GM12878 (cell line): Measurements from ENCODE around the gene BATF. TPM values are rescaled to one million over a fixed set of nuclear protein-coding genes. Genes with fewer than 3 reads are reported as not detected.
A peak's percentile ranks its signal among the peaks of the same experiment; 100 is the strongest.

Source experiments
- IRF4 ChIP-seq: IDR thresholded peaks from 2 replicates; pipeline ENCODE4 v1.6.1; 2011; ENCODE audit warnings: low read depth, low read length
- MTA2 ChIP-seq: fragments of 450-650 bp; IDR thresholded peaks from 2 replicates; pipeline ENCODE4 v1.6.1; 2016; ENCODE audit warnings: low read depth, mild to moderate bottlenecking, moderate library complexity
- MYC ChIP-seq: IDR thresholded peaks from 2 replicates; pipeline ENCODE4 v1.6.1; 2011; ENCODE audit warnings: mild to moderate bottlenecking, low read length, moderate library complexity, inconsistent platforms; ENCODE audit not compliant: insufficient read depth, insufficient replicate concordance, insufficient read length, severe bottlenecking
- NR2C2 ChIP-seq: IDR thresholded peaks from 2 replicates; pipeline ENCODE4 v1.6.1; 2011; ENCODE audit warnings: borderline replicate concordance, low read depth; ENCODE audit not compliant: control insufficient read depth, insufficient read length
- RBBP5 ChIP-seq: fragments of 200-600 bp; sonication (generic); conservative IDR thresholded peaks from 2 replicates; pipeline ENCODE4 v1.6.1; 2016
- TARDBP ChIP-seq: IDR thresholded peaks from 2 replicates; pipeline ENCODE4 v1.6.1; 2016; ENCODE audit warnings: borderline replicate concordance
- YY1 ChIP-seq: IDR thresholded peaks from 2 replicates; pipeline ENCODE4 v1.6.1; 2011; ENCODE audit warnings: low read depth, mild to moderate bottlenecking, low read length
- ZBTB4 ChIP-seq: fragments of 450-650 bp; formaldehyde crosslinking; IDR thresholded peaks from 2 replicates; pipeline ENCODE4 v1.4.0; 2022; ENCODE audit warnings: mild to moderate bottlenecking, moderate library complexity
- ZNF592 ChIP-seq: fragments of 450-650 bp; IDR thresholded peaks from 2 replicates; pipeline ENCODE4 v1.6.1; 2017; ENCODE audit warnings: mild to moderate bottlenecking, moderate library complexity
- polyA plus RNA-seq, 11 experiments: library from polyadenylated mRNA; depleted of rRNA in 4 of 11; unstranded in 6 of 11; stranded (reverse) in 5 of 11; fragments of >200 nt; fragmentation: Nextera tagmentation in 4 of 11; fragmentation: Illumina TruSeq in 1 of 11; extraction: Ambion mirVana in 4 of 11; extraction: Trizol in 1 of 11; gene quantifications; 1 replicate in 1 of 11; 2 replicates in 10 of 11; pipeline versions ENCODE4 v1.2.1 to v1.2.3, GENCODE V29; 2011 to 2016; ENCODE audit warnings: inconsistent platforms in 2 of 11, missing spikeins in 2 of 11, low read depth in 1 of 11
- total RNA-seq, 4 experiments: library from RNA; depleted of rRNA in 3 of 4; stranded (reverse); fragments of >200 nt in 3 of 4; fragmentation: Illumina TruSeq in 1 of 4; extraction: Trizol in 1 of 4; gene quantifications; 2 replicates each; pipeline versions ENCODE4 v1.2.1 to v1.2.3, GENCODE V29; 2013 to 2021
- TF ChIP-seq, protein P1 (sequence below): IDR thresholded peaks from 2 replicates; pipeline ENCODE4 v1.6.1; 2012; ENCODE audit warnings: low read length, inconsistent platforms
- TF ChIP-seq, protein P2 (sequence below): IDR thresholded peaks from 2 replicates; pipeline ENCODE4 v1.6.1; 2011; ENCODE audit warnings: low read depth, mild to moderate bottlenecking, low read length, moderate library complexity, borderline replicate concordance; ENCODE audit errors: extremely low read depth
- TF ChIP-seq, protein P3 (sequence below): IDR thresholded peaks from 2 replicates; pipeline ENCODE4 v1.6.1; 2012; ENCODE audit warnings: low read depth, low read length, improper control_type of control experiment

Gene BATF
- total and polyA plus RNA-seq, 10 of the 15 experiments (the other 5 are each of a cell fraction or from before 2014, with no cell fraction given), result 10.0 to 154 (median 103) TPM

DNA sequence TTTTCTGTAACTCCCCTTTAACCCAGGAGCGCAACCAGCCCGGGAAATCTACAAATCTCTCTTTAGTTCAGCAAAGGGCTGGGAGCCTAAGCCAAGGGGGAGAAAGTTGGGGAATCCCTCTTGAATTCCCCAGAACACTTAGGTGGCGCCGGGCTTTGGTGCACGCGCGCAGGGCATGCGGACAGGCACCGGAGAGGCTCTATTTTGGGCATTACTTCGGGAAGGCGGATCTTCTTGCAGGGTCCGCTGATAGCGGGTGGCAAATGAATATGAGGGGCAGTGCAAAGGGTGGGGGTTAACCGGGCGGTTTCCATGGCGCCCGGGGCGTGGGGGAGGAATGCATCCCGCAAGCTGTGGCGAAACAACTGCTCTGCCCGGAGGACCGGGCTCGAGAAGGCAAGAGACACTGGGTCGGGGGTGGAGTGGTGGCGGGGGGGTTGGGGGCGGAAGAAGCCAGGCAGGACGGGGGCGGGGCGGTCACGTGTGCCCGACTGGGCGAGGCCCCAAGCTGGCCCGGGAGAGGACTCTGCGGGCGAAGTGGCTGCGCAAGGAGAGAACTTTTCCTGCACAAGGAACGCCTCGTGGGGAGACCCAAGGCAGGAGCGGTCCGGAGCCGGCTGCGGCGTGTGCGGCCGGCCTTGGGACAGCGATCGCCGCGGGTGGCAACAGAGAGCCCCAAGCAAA lies 56.0 kb downstream of the BATF start, which contains the start of gene FLVCR2 (continued):
- 0 out of 2 replicates have a peak, but pooled peaks have one; percentile 25 for TF ChIP-seq TARDBP
- TF ChIP-seq, protein P1, sequence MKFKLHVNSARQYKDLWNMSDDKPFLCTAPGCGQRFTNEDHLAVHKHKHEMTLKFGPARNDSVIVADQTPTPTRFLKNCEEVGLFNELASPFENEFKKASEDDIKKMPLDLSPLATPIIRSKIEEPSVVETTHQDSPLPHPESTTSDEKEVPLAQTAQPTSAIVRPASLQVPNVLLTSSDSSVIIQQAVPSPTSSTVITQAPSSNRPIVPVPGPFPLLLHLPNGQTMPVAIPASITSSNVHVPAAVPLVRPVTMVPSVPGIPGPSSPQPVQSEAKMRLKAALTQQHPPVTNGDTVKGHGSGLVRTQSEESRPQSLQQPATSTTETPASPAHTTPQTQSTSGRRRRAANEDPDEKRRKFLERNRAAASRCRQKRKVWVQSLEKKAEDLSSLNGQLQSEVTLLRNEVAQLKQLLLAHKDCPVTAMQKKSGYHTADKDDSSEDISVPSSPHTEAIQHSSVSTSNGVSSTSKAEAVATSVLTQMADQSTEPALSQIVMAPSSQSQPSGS, result no peak
- TF ChIP-seq MTA2, result peak; percentile 32; the same call in 1 of the 2 replicates
- TF ChIP-seq, protein P2, sequence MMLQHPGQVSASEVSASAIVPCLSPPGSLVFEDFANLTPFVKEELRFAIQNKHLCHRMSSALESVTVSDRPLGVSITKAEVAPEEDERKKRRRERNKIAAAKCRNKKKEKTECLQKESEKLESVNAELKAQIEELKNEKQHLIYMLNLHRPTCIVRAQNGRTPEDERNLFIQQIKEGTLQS, result peak; percentile 16; the same call in 1 of the 2 replicates
- TF ChIP-seq RBBP5, result no peak
- TF ChIP-seq ZBTB4, result no peak
- no peak for TF ChIP-seq ZNF592
- TF ChIP-seq, protein P3, sequence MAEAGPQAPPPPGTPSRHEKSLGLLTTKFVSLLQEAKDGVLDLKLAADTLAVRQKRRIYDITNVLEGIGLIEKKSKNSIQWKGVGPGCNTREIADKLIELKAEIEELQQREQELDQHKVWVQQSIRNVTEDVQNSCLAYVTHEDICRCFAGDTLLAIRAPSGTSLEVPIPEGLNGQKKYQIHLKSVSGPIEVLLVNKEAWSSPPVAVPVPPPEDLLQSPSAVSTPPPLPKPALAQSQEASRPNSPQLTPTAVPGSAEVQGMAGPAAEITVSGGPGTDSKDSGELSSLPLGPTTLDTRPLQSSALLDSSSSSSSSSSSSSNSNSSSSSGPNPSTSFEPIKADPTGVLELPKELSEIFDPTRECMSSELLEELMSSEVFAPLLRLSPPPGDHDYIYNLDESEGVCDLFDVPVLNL, result no peak
- no peak for TF ChIP-seq MYC
- no peak for TF ChIP-seq IRF4
- no peak for TF ChIP-seq YY1
- TF ChIP-seq NR2C2, result no peak
